ENCODE results near the gene MFSD12.

The MFSD12 gene

DNA sequence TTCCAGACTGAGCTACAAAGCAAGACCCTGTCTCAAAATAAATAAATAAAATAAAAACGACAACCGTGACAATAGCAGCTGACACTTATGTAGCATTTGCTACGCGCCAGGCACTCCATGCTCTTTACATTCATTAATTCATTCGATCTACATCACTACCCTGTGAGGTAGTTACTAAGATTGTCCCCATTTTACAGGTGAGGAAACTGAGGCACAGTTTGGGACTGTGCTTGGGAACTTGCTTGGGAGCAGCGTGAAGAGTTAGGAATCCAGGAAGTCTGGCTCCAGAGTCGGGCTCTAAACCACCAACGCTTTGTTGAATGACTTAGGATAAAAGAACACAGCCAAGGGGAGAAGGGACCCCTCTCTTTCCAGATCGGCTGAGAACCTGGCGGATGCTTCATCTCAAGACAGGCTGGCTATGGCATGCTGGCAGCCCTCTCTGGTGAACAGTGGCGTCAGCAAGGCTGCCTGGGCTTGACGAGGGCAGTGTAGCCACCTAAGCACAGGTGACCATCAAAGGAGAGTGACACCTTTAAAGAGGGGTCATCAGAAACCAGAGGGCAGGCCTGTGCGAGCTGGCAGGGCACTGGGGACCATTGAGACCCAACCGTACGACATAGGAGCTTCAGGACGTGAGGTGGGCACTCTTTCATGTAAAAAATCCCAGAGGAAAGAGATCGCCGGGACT, 57.5 kb downstream of the MFSD12 start:
- Histone ChIP-seq H3K27me3 (ENCODE audit: control insufficient read depth in 1 of 2, insufficient read depth in 2 of 2, low read length in 2 of 2) (no peaks in the 10 kb centered on the region), H3K4me1 (ENCODE audit: control insufficient read depth in 1 of 2, insufficient read depth in 2 of 2, low read length in 2 of 2) (peaks cover 10 to 14% of the 10 kb centered on the region in 2 donors), H3K4me3 (ENCODE audit: low read depth in 1 of 2, low read length in 2 of 2) (peak overlapping the region; percentile 80 to 97), H3K27ac (ENCODE audit: low read depth, low read length) (peak overlapping the region; percentile 94), H3K9ac (ENCODE audit: low read depth in 1 of 2, low read length in 2 of 2) (peak overlapping the region; percentile 81 to 96), H3K36me3 (ENCODE audit: control insufficient read depth in 1 of 2, insufficient read depth in 2 of 2, low read length in 2 of 2) (peaks cover 0 to 20% of the 10 kb centered on the region in 2 donors), H3K9me3 (ENCODE audit: control insufficient read depth in 1 of 2, low read length in 2 of 2) (no peaks in the 10 kb centered on the region)

DNA sequence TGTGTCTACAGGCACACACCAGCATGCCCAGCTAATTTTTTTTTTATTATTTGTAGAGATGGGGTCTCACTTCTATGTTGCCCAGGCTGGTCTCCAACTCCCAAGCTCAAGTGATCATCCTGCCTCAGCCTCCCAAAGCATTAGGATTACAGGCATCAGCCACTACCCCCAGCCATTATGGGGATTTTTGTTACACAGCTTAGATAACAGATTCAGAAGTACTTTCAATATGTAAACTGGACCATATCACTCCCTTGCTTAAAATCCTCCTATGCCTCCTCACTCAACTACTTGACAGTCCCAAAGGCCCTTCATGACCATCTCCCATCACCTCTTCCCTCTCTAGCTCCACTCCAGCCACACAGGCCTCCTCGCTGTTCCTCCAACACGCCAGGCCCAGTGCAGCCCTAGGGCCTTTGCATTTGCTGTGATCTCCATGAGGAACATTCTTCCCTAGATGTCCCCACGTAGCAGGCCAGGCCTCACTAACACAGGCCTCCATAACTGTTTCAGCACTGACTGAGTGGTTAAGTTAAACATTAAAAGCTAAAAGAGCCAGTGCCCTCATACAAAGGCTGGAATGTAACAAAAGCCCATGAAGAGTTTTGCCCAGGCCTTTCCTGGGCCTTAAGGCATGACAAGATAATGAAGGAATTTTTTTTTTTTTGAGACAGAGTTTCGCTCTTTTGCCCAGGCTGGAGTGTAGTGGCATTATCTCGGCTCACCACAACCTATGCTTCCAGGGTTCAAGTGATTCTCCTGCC, 59.4 kb downstream of the MFSD12 start:
- H3K36me3 ChIP-seq (ENCODE audit: control insufficient read depth in 1 of 2, insufficient read depth in 2 of 2, low read length in 2 of 2): peaks cover 0 to 33% of the 10 kb centered on the region in 2 donors
- H3K27ac ChIP-seq (ENCODE audit: low read depth, low read length): no peak overlapping the region
- no peak overlapping the region for H3K9ac ChIP-seq (ENCODE audit: low read depth in 1 of 2, low read length in 2 of 2)
- H3K4me3 ChIP-seq (ENCODE audit: low read depth in 1 of 2, low read length in 2 of 2): no peak overlapping the region
- no peaks in the 10 kb centered on the region for H3K9me3 ChIP-seq (ENCODE audit: control insufficient read depth in 1 of 2, low read length in 2 of 2)
- peaks cover 10 to 11% of the 10 kb centered on the region in 2 donors for H3K4me1 ChIP-seq (ENCODE audit: control insufficient read depth in 1 of 2, insufficient read depth in 2 of 2, low read length in 2 of 2)
- H3K27me3 ChIP-seq (ENCODE audit: control insufficient read depth in 1 of 2, insufficient read depth in 2 of 2, low read length in 2 of 2): no peaks in the 10 kb centered on the region

DNA sequence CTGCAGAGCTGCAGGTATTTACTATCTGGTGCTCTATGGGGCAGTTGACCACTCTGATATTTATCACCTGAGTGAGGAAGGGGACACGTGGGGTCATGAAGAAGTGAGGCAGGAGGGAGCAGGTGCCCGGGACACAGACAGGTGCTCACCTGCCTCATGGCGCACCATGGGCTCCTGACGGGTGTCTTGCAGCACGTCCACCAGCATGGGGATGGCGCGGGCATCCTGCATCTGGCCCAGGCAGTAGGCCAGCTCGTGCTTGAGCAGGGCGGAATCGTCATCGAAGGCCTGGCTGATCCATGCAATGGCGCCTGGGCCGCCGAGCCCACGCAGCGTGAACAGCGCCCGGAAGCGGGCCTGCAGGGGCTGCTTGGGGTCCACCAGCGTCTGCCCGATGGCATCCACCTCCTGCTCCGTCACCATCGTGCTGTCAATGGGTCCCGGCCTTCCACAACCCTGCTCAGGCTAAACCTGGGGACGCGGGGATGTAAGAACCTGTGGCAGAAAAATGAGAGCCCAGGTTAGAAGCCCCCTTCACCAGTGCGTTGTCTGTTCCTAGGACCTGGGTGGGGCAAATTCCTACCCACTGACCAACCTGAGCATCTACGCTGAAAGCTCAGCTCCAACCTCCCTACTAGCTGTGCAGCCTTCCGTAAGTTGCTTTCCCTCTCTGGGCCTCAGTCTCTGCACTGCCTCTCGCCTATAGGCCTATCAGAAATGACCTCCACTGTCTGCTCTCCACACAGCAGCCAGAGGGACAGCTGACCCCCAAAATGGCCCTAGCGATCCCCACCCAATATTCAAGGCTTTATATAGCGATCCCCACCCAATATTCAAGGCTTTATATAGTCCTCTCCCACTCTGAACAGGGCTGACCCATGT, 60.8 kb downstream of the MFSD12 start:
- H3K36me3 ChIP-seq (ENCODE audit: control insufficient read depth in 1 of 2, insufficient read depth in 2 of 2, low read length in 2 of 2): peaks cover 3 to 44% of the 10 kb centered on the region in 2 donors

DNA sequence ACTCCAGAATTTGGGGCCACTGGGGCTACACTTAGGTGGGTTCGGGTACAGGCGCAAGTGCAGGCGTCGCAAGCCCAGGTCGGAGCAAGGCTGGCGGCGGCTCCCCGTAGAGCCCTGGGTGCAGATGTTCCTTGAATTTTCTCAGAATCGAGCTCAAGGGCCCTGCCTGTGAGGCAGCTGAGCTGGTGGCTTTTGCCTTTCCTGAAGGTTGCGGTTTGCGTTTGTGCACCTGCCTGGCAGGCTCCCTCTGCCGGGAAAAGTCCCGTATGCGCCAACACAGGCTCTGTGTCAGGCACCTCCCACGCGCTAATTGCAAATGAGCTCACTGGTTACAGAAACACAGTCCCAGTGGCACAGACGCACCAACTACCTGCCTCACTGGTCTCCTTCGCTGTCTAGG, 62.8 kb downstream of the MFSD12 start:
- no peak overlapping the region for H3K9ac ChIP-seq (ENCODE audit: low read depth in 1 of 2, low read length in 2 of 2)
- no peaks in the 10 kb centered on the region for H3K9me3 ChIP-seq (ENCODE audit: control insufficient read depth in 1 of 2, low read length in 2 of 2)
- no peak overlapping the region for H3K4me3 ChIP-seq (ENCODE audit: low read depth in 1 of 2, low read length in 2 of 2)
- no peaks in the 10 kb centered on the region for H3K27me3 ChIP-seq (ENCODE audit: control insufficient read depth in 1 of 2, insufficient read depth in 2 of 2, low read length in 2 of 2)
- H3K36me3 ChIP-seq (ENCODE audit: control insufficient read depth in 1 of 2, insufficient read depth in 2 of 2, low read length in 2 of 2): peaks cover 5 to 49% of the 10 kb centered on the region in 2 donors
- peaks cover under 1% of the 10 kb centered on the region in 2 donors for H3K4me1 ChIP-seq (ENCODE audit: control insufficient read depth in 1 of 2, insufficient read depth in 2 of 2, low read length in 2 of 2)
- no peak overlapping the region for H3K27ac ChIP-seq (ENCODE audit: low read depth, low read length)

More for the DNA sequence above, 60.8 kb downstream of the MFSD12 start:
- H3K4me1 ChIP-seq (ENCODE audit: control insufficient read depth in 1 of 2, insufficient read depth in 2 of 2, low read length in 2 of 2): peaks cover 10 to 11% of the 10 kb centered on the region in 2 donors
- H3K9me3 ChIP-seq (ENCODE audit: control insufficient read depth in 1 of 2, low read length in 2 of 2): no peaks in the 10 kb centered on the region
- no peak overlapping the region for H3K27ac ChIP-seq (ENCODE audit: low read depth, low read length)
- no peak overlapping the region for H3K9ac ChIP-seq (ENCODE audit: low read depth in 1 of 2, low read length in 2 of 2)
- no peaks in the 10 kb centered on the region for H3K27me3 ChIP-seq (ENCODE audit: control insufficient read depth in 1 of 2, insufficient read depth in 2 of 2, low read length in 2 of 2)
- no peak overlapping the region for H3K4me3 ChIP-seq (ENCODE audit: low read depth in 1 of 2, low read length in 2 of 2)

All from duodenal mucosa (tissue), 2 donors.